GM19455 (cell line): Measurements from ENCODE around the gene FSD1.
"Not testable (repeated sequence)": the region's sequence is repeated elsewhere in the genome, so short reads cannot be mapped to it uniquely, and the experiment has no call there.

ENCODE experiments used
- ATAC-seq: cut with Tn5 transposase; IDR thresholded peaks from one replicate; pipeline ENCODE4 v1.9.1; 2021; ENCODE audit not compliant: unreplicated experiment

The FSD1 gene

DNA sequence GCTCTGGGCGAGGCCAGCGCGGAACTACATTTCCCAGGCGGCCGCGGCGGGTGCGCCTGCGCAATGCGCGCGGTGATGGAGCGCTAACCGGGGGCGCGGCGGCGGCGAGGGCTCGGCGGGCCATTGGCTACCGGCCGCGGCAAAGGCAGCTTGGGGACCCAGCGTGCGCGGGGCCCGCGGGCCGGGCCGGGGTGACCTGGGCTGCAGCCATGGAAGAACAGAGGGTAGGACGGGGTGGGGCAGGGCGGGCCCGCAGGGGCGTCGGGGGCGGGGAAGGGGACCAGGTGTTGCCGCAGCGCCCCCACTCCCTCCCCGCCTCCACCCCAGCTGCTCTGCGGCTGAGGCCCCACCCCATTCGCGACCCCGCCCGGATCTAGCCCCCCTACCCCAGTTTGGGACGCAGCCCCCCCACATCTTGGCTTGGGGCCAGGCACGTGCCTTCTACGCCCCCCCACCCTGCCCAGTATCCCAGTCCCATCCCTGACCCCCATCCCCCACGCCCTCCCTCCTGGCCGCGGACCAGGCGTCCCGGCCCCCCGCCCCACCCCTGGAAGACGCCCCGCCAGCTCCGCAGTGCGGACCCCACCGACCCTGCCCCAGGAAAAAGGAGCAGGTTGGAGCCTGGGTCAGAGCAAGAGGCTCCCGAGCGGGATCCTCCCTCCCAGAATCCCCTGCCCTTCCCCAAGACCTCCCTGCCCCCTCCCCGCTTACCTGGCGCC lies at the start of gene FSD1:
TSS of gene FSD1 (plus strand) at position 61 of the 719 bp plus-strand sequence. CDS start at position 210, 149 bp downstream.
- ATAC-seq: no peak

DNA sequence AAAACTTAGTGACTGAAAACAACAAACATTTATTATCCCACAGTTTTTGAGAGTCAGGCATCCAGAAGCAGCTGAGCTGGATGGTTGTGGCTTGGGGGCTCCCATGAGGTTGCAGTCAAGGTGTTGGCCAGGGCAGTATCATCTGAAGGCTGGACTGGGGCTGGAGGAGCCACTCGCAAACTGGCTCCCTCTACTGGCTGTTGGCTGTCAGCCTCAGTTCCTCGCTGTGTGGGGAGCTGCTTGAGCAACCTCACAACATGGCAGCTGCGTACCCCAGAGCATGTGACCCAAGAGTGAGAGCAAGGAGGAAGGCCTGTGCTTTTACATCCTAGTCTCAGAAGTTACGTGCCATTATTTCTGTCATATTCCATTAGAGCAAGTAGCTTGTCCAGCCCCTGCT lies 47.8 kb upstream of the FSD1 start:
- no peak for ATAC-seq

DNA sequence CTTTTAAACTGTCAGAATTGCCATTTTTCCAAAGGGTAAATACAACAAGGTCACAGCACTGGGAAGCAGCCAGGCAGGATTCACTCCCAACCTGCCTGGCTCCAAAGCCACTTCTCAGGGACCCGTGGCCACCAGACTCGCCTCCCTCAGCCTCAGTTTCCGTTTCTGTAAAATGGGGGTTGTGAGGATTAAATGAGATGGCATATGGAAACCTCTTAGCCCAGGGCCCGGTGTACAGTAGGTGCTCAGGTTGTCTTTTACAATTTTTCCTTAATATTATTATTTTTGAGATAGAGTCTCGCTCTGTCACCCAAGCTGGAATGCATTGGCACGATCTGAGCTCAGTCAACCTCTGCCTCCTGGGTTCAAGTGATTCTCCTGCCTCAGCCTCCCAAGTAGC lies 47.4 kb upstream of the FSD1 start:
- ATAC-seq: no peak

DNA sequence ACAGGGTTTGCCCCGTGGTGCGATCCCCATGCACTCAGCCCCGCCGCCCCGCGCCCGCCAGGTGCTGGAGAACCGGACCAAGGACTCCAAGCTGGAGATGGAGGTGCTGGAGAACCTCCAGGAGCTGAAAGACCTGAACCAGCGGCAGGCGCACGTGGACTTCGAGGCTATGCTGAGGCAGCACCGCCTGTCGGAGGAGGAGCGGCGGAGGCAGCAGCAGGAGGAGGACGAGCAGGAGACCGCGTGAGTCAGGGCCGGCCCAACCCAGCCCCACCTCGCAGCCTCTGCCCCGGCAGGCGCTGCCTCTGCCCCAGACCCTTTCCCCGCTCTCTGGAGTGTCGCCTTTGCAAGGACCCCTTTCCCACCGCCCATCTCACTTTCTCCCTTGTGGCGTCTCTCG lies 46.2 kb upstream of the FSD1 start:
- ATAC-seq: no peak

DNA sequence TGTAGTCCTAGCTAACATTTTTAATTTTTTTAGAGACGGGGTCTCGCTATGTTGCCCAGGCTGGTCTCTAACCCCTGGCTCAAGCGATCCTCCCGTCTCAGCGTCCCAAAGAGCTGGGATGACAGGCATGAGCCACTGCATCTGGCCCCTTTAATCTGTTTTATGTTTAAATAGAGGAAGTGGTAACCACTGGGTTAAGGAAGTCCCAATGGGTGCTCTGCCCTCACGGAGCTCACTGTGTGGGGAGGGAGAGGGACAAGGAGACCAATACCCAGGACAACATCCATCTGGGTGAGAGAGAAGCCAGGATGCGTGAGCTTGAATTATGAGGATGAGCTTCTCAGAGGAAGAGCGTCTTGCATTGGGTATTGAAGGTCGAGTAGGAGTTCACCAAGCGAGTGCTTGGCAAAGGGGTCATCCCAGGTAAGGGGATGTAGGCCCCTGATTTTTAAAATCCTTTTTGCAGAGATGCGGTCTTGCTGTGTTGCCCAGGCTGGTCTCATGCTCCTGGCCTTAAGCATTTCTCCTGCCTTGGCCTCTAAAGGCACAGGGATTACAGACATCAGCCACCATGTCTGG lies 43.7 kb upstream of the FSD1 start:
- no peak for ATAC-seq

DNA sequence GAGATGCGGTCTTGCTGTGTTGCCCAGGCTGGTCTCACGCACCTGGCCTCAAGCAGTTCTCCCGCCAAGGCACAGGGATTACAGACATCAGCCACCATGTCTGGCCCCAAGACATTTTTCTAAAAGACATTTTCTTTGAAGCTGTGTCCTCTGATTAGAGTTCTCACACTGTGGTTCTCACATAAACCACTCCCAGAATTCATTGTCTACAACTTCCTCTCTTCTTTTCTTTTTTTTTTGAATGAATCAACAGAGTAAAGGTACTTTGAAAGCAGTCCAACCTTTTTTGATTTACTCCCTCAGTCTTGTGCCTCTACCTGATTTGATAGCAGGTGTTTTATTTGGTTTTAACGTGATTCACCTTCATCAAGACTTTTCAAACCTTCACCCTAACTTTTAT lies 39.6 kb upstream of the FSD1 start:
- ATAC-seq: no peak

DNA sequence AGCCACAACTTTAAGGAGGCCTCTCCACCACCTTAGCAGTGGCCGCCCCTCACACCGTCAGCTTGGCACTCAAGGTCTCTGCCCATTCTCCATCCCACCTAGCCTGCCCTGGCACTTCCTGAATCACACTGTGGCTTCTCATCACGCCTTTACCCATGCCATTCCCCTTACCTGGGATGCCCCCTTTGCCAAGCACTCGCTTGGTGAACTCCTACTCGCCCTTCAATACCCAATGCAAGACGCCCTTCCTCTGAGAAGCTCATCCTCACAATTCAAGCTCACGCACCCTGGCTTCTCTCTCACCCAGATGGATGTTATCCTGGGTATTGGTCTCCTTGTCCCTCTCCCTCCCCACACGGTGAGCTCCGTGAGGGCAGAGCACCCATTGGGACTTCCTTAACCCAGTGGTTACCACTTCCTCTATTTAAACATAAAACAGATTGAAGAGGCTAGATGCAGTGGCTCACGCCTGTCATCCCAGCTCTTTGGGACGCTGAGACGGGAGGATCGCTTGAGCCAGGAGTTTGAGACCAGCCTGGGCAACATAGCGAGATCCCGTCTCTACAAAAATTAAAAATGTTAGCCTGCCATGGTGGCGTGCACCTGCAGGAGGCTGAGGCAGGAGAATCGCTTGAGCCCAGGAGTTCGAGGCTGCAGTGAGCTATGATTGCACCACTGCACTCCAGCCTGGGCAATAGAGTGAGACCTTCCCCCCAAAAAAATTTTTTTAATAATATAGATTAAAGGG lies 38.0 kb upstream of the FSD1 start:
- ATAC-seq: no peak

DNA sequence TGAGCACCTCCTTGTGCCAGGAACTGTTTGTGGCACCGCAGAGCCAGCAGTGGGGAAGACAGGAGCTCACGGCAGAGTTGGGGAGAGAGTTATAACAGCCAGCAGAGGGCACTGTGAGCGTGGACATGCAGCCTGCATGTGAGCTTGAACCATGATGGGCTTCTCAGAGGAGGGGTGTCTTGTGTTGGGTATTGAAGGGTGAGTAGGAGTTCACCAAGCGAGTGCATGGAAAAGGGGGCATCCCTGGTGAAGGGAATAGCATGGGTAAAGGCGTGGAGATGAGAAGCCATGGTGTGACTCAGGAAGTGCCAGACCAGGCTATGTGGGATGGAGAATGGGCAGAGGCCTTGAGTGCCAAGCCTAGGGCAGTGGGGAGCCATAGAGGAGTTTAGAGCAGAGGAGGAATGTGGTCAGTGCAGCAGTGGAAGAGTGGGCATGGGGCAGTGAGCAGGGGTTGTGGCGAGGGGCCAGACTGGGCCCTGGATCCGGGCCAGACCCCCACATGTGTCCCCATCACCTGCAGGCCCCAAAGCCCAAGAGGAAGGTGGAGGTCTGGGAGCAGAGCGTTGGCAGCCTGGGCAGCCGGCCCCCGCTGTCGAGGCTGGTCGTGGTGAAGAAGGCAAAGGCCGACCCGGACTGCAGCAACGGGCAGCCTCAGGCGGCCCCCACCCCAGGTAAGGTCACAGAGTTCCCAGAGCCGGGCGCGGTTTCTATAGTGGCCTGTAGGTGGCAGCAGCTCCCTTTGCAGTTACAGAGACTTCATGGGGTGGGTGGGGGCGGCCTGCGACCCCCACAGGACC lies 37.1 kb upstream of the FSD1 start:
- no peak for ATAC-seq

DNA sequence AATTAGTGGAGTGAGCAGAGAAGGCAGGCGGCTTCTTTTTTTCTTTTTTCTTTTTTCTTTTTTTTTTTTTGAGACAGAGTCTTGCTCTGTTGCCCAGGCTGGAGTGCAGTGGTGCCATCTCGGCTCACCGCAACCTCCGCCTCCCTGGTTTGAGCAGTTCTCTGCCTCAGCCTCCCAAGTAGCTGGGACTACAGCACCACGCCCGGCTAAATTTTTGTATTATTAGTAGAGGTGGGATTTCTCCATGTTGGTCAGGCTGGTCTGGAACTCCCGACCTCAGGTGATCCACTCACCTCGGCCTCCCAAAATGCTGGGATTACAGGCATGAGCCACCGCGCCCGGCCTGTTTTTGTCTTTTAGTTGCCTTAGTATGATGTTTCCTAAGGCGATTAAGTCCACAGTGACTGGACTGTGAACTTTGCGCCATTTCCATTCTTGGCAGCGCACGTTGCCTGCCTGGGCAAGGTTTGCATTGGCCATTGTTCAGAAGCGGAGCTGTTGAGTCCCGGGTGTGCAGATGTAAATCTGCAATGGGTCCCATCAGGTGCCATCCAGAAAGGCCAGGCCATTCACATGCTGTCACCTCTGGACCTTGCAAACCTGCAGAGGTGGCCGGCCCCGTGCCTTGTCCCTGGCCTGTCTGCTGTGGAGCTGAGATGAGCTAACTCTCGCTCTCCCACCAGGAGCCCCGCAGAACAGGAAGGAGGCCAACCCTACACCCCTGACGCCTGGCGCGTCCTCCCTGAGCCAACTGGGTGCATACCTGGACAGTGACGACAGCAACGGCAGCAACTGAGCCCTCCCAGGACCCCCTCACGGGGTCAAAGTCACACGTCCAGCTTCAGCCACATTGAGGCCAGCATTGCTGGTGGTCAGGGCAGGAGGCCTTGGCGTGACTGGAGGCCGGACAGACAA lies 36.2 kb upstream of the FSD1 start:
- no peak for ATAC-seq

DNA sequence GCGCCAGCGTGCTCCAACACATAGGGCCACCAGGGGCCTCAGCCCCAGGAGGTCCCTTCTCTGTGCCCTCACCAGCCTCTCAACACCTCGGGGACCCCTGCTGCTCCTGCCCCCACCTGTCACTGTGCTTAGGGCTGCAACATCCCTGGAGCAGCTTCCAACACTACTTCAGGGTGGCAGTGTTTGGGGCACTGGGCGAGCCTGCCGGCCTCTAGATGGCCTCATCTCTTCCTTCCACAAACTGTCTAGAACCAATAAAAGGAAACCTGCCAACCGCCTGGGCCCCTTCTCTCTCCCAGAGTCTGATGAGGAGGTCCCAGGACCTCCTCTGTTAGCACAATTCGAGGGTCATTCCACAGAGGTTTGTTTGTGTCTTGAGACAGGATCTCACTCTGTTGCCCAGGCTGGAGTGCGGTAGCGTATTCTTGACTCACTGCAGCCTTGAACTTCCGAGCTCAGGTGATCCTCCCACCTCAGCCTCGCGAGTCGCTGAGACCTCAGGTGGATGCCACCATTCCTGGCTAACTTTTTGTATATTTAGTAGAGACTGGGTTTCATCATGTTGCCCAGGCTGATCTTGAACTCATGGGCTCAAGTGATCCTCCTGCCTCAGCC lies 35.5 kb upstream of the FSD1 start:
- ATAC-seq: no peak

DNA sequence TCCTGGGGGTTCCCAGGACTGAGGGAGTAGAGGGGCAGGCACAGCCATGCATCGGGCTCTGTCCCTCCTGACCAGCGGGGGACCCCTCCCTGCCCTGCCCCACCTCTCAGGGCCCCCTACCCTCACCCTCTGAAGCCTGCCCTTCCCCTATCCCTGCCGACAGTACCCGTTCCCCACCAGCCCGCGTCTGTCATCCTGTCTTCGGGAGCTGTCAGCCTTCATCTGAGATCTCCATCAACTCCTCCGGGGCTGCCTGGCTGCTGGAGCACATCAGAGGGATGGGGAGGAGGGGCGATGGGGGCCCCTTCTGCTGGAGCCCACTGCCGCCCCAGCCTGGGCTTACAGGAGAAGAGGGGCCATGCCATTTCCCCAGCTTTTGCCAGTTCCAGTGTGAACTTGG lies 31.5 kb upstream of the FSD1 start:
- no peak for ATAC-seq

DNA sequence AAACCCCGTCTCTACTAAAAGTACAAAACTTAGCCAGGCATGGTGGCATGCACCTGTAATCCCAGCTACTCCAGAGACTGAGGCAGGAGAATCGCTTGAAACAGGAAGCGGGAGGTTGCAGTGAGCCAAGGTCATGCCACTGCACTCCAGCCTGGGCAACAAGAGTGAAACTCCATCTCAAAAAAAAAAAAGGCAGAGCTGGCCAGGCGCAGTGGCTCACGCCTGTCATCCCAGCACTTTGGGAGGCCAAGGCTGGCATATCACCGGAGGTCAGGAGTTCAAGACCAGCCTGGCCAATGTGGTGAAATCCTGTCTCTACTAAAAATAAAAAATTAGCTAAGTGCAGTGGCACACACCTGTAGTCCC lies 30.1 kb upstream of the FSD1 start:
- not testable (repeated sequence) for ATAC-seq

DNA sequence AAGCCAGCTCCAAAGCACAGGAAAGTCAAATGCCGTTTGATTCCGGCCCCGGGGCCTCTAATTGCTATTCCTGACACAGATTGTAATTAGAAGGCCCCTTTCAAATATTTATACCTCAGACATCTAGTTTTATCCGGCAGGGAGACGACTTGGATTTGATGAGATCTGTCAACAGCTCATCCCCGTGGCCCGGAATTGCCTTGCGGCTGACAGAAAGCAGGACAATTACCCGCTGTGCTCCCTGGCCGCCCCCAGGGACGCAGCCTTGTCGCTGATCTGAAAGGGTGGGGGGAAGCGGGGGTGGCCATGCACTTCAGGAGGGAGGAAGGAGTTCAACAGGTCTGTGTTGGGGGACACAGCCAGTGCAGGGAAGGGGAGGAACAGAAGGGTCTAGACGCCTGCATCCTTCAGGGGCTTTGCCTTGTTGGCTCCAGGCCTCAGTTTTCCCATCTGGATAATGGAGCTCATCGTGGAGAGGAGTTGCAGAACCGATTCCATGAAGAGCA lies 27.2 kb upstream of the FSD1 start:
- ATAC-seq: no peak

DNA sequence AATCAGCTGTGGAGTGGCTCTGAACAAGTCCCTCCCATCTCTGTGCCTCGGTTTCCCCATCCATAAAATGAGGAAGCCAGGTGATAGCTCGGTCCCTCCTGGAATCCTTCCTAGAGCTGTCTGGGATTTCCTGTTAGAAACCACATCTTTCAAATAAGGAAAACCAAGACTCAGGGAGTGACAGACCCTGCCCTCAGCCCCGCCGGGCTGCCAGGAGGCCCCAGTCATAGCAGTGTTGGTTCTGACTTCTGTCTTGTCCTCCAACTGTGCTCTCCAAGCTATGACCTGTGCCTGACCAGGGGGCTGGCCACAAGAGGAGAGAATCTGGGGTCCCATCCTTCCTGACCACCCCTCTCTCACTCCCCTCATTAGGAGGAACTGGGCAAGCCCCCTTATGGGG lies 26.4 kb upstream of the FSD1 start:
- no peak for ATAC-seq

DNA sequence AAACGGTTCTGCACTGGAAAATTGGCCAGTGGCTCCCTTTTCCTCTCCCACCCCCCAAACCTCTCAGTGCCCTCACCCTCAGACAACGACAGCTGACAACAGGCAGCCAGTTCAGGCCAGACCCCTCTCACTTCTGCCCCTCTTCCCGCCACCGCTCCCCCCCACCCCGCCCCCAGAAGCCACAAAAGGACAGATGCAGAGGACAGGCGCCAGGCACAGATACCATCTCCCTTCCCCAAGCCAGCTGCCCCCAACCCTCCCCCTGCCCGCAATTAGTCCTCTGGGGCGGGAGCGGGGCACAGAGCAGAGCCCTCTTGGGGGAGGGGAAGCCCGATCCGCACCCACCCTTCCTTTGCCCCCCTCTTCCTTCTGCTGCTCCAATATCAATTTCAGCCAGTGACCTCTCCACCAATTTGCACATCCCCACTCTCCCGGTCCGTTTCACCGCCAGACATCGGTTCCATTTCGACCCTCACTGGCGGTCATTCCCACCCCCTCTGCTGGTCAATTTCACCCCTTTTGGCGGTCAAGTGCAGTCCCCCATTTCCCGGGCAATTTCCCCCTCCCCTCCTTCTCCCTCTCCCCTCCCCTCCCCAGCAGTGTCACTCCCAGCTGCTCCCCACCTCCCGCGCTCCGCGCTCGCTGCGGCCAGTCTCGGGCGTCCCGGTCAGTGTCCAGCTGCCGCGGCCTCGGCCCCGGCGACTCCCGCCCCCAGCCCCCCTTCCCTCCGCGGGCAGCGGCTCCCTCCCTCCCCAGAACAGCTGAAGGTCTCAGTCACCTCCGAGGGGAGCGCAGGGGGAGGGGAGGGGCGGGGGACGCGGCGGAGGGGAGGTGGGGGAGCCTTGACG lies 25.8 kb upstream of the FSD1 start, which contains the start of gene SHD:
TSS of gene SHD (plus strand) at position 848 of the 848 bp plus-strand sequence. CDS start 798 bp downstream, outside the sequence.
- ATAC-seq: no peak

DNA sequence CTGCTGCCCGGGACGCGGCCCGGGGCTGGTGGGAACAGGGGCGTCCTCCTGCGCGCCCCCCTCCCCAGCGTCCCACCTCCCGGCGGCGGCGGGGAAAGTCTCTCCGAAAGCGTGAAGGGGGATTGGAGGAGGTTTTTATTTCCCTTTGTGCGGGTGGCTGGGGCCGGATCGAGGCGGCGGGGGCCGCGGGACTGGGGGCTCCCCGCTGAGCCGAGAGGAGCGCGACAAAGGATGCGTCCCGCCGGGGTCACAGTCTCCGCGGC lies 25.2 kb upstream of the FSD1 start:
- no peak for ATAC-seq

DNA sequence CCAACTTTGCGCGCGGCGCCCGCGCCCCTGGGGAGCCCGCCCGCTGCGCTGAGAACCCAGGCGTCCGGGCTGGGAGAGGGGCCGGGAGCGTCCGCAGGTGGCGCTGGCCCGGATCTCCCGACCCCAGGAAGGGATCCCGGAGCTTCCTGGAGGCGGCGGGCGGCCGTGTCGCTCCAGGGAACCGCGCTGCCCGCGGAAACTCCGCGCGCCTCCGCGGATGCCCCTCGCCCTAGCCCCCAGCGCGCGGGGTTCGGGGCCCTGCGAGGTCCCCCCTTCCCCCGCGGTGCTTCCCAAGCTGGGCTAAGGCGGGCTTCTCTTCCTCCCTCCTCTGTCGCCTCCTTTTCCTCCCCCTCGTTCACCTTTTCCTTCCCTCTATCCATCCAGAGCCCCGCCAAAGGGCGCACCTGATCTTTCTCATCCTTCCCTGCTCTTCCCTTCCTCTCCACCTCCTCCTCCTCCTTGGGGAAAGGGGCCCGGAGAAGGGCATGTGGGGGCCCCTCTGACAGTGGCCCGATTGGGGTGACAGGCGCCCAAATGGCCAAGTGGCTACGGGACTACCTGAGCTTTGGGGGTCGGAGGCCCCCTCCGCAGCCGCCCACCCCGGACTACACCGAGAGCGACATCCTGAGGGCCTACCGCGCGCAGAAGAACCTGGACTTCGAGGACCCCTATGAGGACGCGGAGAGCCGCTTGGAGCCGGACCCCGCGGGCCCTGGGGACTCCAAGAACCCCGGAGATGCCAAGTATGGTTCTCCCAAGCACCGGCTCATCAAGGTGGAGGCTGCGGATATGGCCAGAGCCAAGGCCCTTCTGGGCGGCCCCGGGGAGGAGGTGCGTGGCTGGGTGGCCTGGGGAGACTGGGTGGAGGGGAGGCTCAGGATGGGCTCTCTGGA lies 24.6 kb upstream of the FSD1 start:
- ATAC-seq: no peak
